Mucosa of stomach (tissue), 1 donor: ENCODE data around the gene CALHM1.
"Not testable (repeated sequence)": the region's sequence is repeated elsewhere in the genome, so short reads cannot be mapped to it uniquely, and the experiment has no call there.

Experiments used
- H3K27me3 ChIP-seq: one replicate; pipeline ENCODE4 v1.7.0; 2013; ENCODE audit warnings: mild to moderate bottlenecking, low read length; ENCODE audit not compliant: control insufficient read depth, insufficient read depth
- H3K36me3 ChIP-seq: one replicate; pipeline ENCODE4 v1.7.0; 2013; ENCODE audit warnings: low read length; ENCODE audit not compliant: control insufficient read depth, insufficient read depth
- H3K4me1 ChIP-seq: one replicate; pipeline ENCODE4 v1.7.0; 2013; ENCODE audit warnings: mild to moderate bottlenecking, low read length; ENCODE audit not compliant: control insufficient read depth, insufficient read depth
- H3K4me3 ChIP-seq: one replicate; pipeline ENCODE4 v1.7.0; 2013; ENCODE audit warnings: low read length
- H3K9ac ChIP-seq: one replicate; pipeline ENCODE4 v1.7.0; 2013; ENCODE audit warnings: mild to moderate bottlenecking, low read length, moderate library complexity
- H3K9me3 ChIP-seq: one replicate; pipeline ENCODE4 v1.7.0; 2013; ENCODE audit warnings: mild to moderate bottlenecking, low read length, moderate library complexity; ENCODE audit not compliant: control insufficient read depth
- donor health status: Pancreatic carcinoma.

Gene CALHM1

GRCh38 chr10:103433858-103434257 lies 24.8 kb downstream of the CALHM1 start:
- H3K27me3 ChIP-seq = no peaks in the 10 kb centered on the region
- H3K4me3 ChIP-seq = no peak overlapping the region
- H3K4me1 ChIP-seq = peaks cover 5% of the 10 kb centered on the region
- H3K36me3 ChIP-seq = peaks cover 20% of the 10 kb centered on the region
- H3K9ac ChIP-seq = no peak overlapping the region
- H3K9me3 ChIP-seq = no peaks in the 10 kb centered on the region

GRCh38 chr10:103431902-103432301 lies 26.8 kb downstream of the CALHM1 start:
- Histone ChIP-seq H3K36me3 (peaks cover 16% of the 10 kb centered on the region), H3K9ac (no peak overlapping the region), H3K27me3 (no peaks in the 10 kb centered on the region), H3K4me3 (no peak overlapping the region), H3K9me3 (no peaks in the 10 kb centered on the region), H3K4me1 (peaks cover 5% of the 10 kb centered on the region)

GRCh38 chr10:103429647-103430046 lies 29.1 kb downstream of the CALHM1 start:
- Histone ChIP-seq H3K9me3 (no peaks in the 10 kb centered on the region), H3K4me3 (no peak overlapping the region), H3K9ac (no peak overlapping the region), H3K36me3 (peaks cover 22% of the 10 kb centered on the region), H3K4me1 (peaks cover 5% of the 10 kb centered on the region), H3K27me3 (no peaks in the 10 kb centered on the region)

DNA sequence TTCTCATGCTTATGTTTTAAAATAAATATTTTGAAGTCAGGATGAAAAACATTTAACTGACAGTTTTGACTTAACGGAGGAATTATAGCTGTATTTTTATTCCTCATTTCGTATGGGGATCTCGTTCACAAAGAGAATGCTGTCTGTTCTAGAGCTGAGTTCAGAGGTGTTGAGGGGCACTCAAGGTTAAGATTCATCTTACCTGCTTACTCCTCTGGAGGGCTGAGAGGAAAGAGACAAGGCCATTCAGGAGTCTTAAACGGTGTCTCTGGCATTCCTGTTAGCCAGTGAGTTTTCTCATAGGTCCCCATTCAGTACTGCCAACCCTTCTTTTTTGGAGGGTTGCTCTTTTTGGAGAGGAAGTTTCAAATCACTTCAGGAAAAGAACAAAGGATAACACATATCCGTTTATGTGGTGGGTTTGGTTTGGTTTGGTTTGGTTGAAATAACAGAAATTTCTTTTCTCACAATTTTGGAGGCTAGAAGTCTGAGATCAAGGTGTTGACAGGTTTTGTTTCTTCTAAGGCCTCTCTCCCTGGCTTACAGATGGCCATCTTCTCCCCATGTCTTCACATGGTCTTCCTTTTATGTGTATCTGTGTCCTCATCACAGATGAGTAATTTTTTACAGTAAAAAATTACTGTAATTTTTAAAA lies 29.6 kb downstream of the CALHM1 start:
- no peaks in the 10 kb centered on the region for H3K27me3 ChIP-seq
- H3K4me1 ChIP-seq = peaks cover 5% of the 10 kb centered on the region
- H3K36me3 ChIP-seq = peaks cover 16% of the 10 kb centered on the region
- no peaks in the 10 kb centered on the region for H3K9me3 ChIP-seq
- no peak overlapping the region for H3K4me3 ChIP-seq
- H3K9ac ChIP-seq = no peak overlapping the region

DNA sequence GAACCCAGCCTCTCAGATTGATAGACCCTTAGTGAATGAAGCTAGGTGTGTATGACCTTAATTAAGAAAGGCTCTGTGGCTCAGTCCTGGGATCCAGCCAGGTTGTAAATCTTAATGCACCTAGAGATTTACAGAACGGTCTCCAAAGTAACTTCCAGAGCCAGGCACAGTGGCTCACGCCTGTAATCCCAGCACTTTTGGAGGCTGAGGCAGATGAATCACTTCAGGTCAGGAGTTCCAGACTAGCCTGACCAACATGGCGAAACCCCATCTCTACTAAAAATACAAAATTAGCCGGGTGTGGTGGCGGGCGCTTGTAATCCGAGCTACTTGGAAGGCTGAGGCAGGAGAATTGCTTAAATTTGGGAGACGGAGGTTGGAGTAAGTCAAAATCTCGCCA lies 30.8 kb downstream of the CALHM1 start:
- H3K27me3 ChIP-seq = no peaks in the 10 kb centered on the region
- peaks cover 5% of the 10 kb centered on the region for H3K4me1 ChIP-seq
- peaks cover 13% of the 10 kb centered on the region for H3K36me3 ChIP-seq
- H3K9ac ChIP-seq = no peak overlapping the region
- H3K4me3 ChIP-seq = no peak overlapping the region
- no peaks in the 10 kb centered on the region for H3K9me3 ChIP-seq

GRCh38 chr10:103423748-103424147 lies 35.0 kb downstream of the CALHM1 start:
- no peak overlapping the region for H3K4me3 ChIP-seq
- H3K9ac ChIP-seq = no peak overlapping the region
- H3K36me3 ChIP-seq = peaks cover 14% of the 10 kb centered on the region
- H3K27me3 ChIP-seq = no peaks in the 10 kb centered on the region
- H3K9me3 ChIP-seq = no peaks in the 10 kb centered on the region
- no peaks in the 10 kb centered on the region for H3K4me1 ChIP-seq

DNA sequence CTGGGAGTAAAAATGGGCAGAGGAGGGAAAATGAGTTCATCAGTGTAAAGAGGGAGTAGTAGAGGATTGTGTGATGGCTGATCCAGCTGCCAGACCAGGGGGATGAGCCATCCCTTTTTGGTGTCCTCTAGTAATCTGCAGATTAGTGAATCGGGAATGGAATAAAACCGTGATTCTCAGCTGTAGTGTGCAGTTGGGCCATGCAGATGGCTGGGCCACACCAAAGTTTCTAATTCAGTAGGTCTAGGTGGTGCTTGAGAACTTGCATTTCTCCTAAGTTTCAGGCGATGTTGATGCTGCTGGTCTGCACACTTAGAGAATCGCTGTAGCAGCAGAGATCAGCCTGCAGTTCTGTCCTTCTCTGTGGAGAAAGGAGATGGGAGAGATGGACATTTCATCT lies 39.6 kb downstream of the CALHM1 start:
- Histone ChIP-seq H3K27me3 (no peaks in the 10 kb centered on the region), H3K4me1 (no peaks in the 10 kb centered on the region), H3K4me3 (no peak overlapping the region), H3K9me3 (no peaks in the 10 kb centered on the region), H3K36me3 (peaks cover 35% of the 10 kb centered on the region), H3K9ac (no peak overlapping the region)

DNA sequence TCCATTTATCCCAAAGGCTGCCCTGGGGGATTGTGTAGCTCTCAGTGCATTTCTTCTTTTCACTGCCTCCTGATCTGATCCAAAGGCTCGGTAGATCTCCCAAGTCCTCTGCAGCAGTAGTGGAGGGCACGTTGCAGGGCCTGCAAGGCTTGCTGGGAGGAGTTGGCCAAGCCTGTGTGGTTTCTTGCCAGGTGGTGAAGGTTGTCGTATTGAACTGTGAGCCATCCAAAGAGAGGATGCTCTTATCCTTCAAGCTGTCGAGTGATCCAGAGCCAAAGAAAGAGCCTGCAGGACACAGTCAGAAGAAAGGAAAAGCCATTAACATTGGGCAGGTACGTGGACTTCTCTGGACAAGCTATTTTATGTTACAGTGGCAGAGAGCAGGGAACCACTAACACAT lies 41.1 kb downstream of the CALHM1 start:
- no peaks in the 10 kb centered on the region for H3K9me3 ChIP-seq
- H3K4me1 ChIP-seq = no peaks in the 10 kb centered on the region
- H3K9ac ChIP-seq = no peak overlapping the region
- no peaks in the 10 kb centered on the region for H3K27me3 ChIP-seq
- H3K36me3 ChIP-seq = peaks cover 39% of the 10 kb centered on the region
- H3K4me3 ChIP-seq = no peak overlapping the region

- not testable (repeated sequence) for H3K27me3 ChIP-seq, H3K9ac ChIP-seq, H3K4me1 ChIP-seq, H3K4me3 ChIP-seq, H3K9me3 ChIP-seq
- peaks cover 39% of the 10 kb centered on the region for H3K36me3 ChIP-seq
These were observed 41.6 kb downstream of the CALHM1 start for GRCh38 chr10:103417148-103417469.

DNA sequence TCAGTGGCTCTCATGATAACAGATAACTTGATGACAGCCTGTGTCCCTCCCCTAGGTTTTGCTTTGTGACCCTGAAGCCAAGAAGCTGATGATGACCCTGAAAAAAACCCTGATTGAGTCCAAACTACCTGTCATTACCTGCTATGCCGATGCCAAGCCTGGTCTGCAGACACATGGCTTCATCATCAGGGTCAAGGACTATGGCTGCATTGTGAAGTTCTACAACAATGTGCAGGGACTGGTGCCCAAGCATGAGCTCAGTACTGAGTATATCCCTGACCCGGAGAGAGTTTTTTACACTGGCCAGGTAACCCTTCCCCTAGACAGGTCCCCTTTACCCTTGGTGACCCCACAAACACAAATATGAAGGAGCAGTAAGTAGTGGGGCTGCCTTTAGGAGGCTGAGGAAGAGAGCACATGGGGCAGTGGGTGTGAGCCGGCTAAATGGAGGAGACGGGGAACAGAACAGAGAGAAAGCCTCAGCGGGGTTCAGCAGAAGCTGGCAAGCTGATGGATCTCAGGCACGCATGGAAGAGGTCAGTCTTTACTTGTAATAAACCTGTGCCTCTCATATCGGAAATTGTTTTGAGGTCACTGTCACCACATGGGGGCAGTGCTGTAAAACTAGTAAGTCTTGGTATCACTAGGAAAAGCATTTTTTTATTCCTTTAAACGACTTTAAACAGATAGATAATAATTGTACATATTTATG lies 42.1 kb downstream of the CALHM1 start:
- Histone ChIP-seq H3K9me3 (no peaks in the 10 kb centered on the region), H3K4me1 (no peaks in the 10 kb centered on the region), H3K9ac (no peak overlapping the region), H3K36me3 (peaks cover 39% of the 10 kb centered on the region), H3K27me3 (no peaks in the 10 kb centered on the region), H3K4me3 (no peak overlapping the region)

DNA sequence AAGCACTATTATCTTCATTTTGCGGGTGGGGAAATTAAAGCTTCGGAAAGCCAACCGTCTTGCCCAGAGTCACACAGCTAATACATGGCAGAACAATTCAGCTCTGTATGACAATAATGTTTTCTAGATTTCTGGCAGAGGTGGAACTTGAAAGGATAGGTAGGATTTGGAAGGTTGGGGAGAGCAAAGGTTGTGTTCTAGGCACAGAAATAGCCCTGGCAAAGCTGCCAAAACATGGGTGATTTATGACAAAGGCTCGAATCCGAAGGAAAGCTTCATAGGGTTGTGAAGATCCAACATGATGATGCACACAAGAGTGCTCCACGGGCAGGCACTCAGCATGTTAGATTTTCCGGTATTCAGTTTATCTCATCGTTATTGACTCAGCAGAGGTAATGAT lies 43.1 kb downstream of the CALHM1 start:
- H3K27me3 ChIP-seq = no peaks in the 10 kb centered on the region
- peaks cover 34% of the 10 kb centered on the region for H3K36me3 ChIP-seq

DNA sequence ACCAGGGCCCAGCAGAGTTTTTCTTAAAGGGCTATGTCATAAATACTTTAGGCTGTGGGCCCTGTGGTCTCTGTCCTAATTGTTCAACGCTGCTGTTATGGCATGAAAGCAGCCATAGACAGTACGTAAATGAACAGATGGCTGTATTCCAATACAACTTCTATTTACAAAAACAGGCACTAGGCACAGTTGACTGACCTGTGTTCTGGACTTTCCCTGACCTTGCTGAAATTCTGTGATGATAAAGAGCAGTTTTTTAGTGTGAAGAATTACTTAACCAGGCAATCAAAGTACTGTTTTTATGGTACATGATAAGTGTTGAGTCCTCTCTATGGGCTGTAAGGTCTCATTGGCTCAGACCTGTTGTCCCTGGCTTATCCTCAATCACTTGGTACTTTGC lies 45.1 kb downstream of the CALHM1 start:
- H3K9ac ChIP-seq = no peak overlapping the region
- no peak overlapping the region for H3K4me3 ChIP-seq
- peaks cover 31% of the 10 kb centered on the region for H3K36me3 ChIP-seq
- H3K9me3 ChIP-seq = no peaks in the 10 kb centered on the region
- no peaks in the 10 kb centered on the region for H3K4me1 ChIP-seq
- no peaks in the 10 kb centered on the region for H3K27me3 ChIP-seq

More for the DNA sequence above, 43.1 kb downstream of the CALHM1 start:
- H3K4me3 ChIP-seq = no peak overlapping the region
- H3K9me3 ChIP-seq = no peaks in the 10 kb centered on the region
- no peak overlapping the region for H3K9ac ChIP-seq
- H3K4me1 ChIP-seq = no peaks in the 10 kb centered on the region
